Upper lobe of left lung (tissue), 4 donors: ENCODE measurements around the gene AP1G1.

Experiments used
- EP300 ChIP-seq, 4 donors: sonication (generic); formaldehyde crosslinking; IDR thresholded peaks; one replicate each; pipeline ENCODE4 v1.5.1; 2017; ENCODE audit warnings: antibody characterized with exemption in 4 of 4, control low read depth in 2 of 4
- POLR2A ChIP-seq, 4 donors: fragments of 450-650 bp; IDR thresholded peaks; one replicate each; pipeline ENCODE4 v1.5.1; 2016 to 2017; ENCODE audit warnings: antibody characterized with exemption in 4 of 4, mild to moderate bottlenecking in 2 of 4
- POLR2AphosphoS5 ChIP-seq, 2 donors: sonication (generic); formaldehyde crosslinking; IDR thresholded peaks; one replicate each; pipeline ENCODE4 v1.5.1; 2017; ENCODE audit warnings: antibody characterized with exemption in 2 of 2
- TF ChIP-seq, protein P1 (sequence below), 6 experiments: fragments of 450-650 bp in 4 of 6; fragments of 200-600 bp in 2 of 6; sonication (generic) in 2 of 6; IDR thresholded peaks; one replicate each; pipeline ENCODE4 v1.5.1; 2016 to 2019; ENCODE audit warnings: antibody characterized with exemption in 6 of 6

DNA sequence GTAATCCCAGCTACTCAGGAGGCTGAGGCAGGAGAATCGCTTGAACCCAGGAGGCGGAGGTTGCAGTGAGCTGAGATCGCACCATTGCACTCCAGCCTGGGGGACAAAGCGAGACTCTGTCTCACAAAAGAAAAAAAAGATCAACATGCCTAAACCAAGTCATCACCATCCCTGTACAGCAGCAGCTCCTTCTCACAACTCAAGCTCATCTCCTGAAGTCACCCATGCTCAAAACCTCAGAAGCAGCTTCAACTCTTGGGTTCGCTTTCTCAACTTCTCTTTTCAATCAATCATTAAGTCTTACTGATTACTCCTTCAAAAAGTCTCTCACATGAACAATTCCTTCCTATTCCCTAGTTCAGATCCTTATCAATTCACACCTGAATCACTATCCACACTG is 115.5 kb downstream of the AP1G1 start:
- TF ChIP-seq, protein P1, sequence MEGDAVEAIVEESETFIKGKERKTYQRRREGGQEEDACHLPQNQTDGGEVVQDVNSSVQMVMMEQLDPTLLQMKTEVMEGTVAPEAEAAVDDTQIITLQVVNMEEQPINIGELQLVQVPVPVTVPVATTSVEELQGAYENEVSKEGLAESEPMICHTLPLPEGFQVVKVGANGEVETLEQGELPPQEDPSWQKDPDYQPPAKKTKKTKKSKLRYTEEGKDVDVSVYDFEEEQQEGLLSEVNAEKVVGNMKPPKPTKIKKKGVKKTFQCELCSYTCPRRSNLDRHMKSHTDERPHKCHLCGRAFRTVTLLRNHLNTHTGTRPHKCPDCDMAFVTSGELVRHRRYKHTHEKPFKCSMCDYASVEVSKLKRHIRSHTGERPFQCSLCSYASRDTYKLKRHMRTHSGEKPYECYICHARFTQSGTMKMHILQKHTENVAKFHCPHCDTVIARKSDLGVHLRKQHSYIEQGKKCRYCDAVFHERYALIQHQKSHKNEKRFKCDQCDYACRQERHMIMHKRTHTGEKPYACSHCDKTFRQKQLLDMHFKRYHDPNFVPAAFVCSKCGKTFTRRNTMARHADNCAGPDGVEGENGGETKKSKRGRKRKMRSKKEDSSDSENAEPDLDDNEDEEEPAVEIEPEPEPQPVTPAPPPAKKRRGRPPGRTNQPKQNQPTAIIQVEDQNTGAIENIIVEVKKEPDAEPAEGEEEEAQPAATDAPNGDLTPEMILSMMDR (IDR thresholded peaks at IDR 0.05): no peak
- TF ChIP-seq POLR2AphosphoS5 (IDR thresholded peaks at IDR 0.05): no peak
- no peak for TF ChIP-seq EP300 (IDR thresholded peaks at IDR 0.05)
- no peak for TF ChIP-seq POLR2A (IDR thresholded peaks at IDR 0.05)
